Esophagus muscularis mucosa (tissue), 4 donors: ENCODE data around the gene UBE2I.

Experiments used
- CTCF ChIP-seq, 3 experiments: fragments of 200-600 bp in 2 of 3; fragments of 450-650 bp in 1 of 3; sonication (generic) in 2 of 3; IDR thresholded peaks; one replicate each; pipeline ENCODE4 v1.5.1; 2017 to 2019; ENCODE audit warnings: antibody characterized with exemption in 3 of 3, mild to moderate bottlenecking in 2 of 3, moderate library complexity in 1 of 3
- EP300 ChIP-seq: sonication (generic); formaldehyde crosslinking; IDR thresholded peaks from one replicate; pipeline ENCODE4 v1.6.1; 2017; ENCODE audit warnings: antibody characterized with exemption
- POLR2A ChIP-seq: fragments of 450-650 bp; IDR thresholded peaks from one replicate; pipeline ENCODE4 v1.6.1; 2017; ENCODE audit warnings: antibody characterized with exemption, moderate library complexity, mild to moderate bottlenecking, low read depth

DNA sequence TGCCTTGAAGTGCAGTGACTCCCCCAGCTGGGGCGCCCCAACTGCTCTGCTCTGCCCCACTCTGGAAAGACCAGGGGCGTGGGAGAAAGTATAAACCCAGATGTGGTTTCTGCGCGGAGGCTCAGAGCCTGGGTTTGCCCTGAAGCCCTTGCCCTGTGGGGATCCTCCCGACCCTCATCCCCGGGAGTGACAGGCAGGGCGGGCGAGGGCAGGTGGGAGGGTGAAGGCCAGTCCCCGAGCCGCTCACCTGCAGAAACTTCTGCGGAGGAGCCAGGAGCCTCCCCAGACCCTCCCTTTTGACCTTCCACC, 49.7 kb upstream of the UBE2I start:
- TF ChIP-seq CTCF (IDR thresholded peaks at IDR 0.05) (no peak), POLR2A (no peak), EP300 (no peak)
